Stimulated activated CD8-positive, alpha-beta memory T cell treated with anti-CD3 and anti-CD28 coated beads, Interleukin-15, amount 100 ng/mL, for 4 hours (primary cell): Measurements from ENCODE around the gene PRR16.

Experiments used
- DNase-seq, 2 donors: peaks; one replicate each; pipeline ENCODE4 v3.0.0-alpha.2; 2020; ENCODE audit warnings: low read depth in 2 of 2

PRR16 gene

DNA sequence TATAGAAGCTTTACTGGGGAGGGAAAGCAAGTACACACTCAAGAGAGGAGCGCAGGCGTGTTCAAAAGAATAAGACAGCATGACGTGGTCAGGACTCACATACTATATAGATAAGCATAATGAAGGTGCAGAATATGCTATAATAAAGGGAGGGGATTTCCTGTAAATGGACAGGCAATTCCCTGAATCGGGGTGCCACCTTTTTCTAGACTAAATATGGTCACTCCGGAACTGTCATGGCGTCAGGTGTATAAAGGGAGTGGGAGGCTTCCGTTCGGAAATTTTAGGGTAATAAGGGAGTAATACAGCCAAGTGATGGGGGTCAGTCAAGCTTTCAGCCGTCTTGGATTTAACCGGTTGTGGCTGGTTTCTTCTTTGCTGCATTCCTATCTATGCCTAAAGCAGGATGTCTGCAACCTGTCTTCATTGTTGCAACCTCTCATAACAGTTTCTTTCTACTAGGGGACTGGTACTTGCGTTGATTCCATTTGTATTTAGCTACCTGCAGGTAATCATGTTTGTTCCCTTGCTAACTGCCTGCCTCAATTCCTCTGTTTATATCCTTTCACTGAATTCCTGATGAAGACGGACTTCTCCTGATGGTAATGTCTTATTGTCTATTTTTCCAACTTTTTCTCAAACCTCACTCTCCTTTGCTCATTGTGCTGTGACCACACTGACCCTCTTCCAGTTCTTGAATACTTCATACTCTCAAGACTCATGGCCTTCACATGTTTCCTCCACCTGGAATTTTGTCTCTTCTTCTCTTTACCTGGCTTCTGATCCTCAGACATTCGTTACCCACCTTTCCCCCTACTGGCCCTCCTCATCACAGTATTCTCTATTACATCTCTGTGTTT is 48.9 kb downstream of the PRR16 start:
- no peak for DNase-seq

- DNase-seq, result no peak
Measured at GRCh38 chr5:120516805-120517204, 52.7 kb downstream of the PRR16 start.

DNA sequence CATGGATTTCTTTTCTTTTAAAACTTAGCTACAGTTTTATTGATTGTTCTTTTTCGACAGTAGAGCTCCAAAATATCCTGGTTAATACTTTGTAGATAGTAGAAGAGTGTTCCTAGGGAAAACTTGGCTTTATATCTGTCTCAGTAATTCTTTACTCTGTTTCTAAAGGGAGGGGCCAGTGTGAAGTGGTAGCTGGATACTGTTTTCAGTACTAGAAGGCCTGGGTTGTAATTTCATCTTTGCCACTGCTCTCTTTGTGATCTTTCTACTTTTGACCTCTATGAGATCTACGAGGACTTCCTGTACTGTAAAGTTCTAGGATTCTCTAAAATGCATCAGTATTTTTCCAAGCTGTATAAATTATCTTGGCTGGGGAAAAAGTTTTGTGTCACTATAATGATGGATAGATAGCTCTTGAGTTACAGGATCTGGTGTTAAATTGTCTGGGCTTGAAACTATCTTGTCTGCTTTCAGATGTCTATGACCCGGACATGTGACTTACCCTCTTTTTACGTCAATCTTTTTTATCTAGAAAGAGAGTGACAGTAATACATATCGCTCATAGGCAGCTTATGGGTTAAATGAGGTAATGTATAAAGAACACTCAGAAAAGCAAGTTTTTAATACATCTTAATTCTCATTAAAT is 53.6 kb downstream of the PRR16 start:
- no peak for DNase-seq

GRCh38 chr5:120518581-120518980 is 54.5 kb downstream of the PRR16 start:
- no peak for DNase-seq

DNA sequence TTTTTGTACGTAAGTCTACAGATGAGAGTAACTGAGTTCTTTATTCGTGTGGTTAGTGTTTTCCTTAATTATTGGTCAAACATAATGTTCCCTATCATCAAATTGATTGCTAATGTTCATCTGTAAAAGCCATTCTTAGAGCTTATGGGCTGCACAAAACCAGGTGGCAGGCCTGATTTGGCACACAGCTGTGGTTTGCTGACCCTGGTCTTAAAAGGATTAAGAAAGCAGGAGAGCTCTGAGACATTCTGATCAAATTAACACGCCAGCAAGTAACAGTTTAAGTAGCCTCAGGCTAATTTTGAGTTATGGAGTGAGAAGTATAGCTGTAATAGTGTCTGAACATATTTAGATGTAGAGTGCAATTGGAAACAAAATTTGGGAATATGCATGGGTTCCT is 63.2 kb downstream of the PRR16 start:
- no peak for DNase-seq

GRCh38 chr5:120528609-120529008 is 64.5 kb downstream of the PRR16 start:
- no peak for DNase-seq

DNA sequence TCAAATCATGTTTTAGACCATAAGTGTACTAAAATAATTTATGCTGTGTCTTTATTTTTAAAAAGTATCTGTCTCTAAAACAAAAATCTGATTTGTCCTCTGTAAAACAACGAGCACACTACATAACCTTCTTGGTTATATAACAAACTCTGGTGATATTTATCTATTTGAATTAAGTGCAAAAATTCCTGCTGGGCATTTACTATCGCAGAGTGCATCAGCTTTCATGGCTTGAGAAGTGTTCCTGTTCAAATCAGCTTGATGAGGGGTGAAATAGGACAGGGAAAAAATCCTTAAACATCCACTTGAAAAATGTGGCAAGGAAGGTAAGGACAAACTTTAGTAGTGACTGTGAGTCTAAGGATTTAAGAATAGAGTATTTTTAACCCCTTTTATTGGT is 65.3 kb downstream of the PRR16 start:
- no peak for DNase-seq

DNA sequence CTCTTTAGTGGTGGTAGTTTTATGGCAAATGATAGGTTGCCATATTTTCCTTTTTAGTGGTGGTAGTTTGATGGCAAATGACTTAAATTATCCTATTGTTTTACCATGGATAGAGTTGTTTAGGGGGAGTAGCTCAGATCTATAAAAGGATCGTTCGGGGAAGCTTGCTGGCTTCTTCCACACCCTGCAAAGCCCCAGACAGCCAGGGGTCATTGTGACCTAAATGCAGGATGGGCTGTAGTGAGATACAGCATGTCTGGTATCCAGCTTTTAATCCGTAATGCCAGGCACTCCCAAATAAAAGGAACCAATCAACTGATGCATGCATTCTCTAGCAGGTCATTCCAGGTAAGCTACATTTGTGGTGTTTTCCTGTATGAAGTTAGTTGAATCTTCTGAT is 67.1 kb downstream of the PRR16 start:
- no peak for DNase-seq

DNA sequence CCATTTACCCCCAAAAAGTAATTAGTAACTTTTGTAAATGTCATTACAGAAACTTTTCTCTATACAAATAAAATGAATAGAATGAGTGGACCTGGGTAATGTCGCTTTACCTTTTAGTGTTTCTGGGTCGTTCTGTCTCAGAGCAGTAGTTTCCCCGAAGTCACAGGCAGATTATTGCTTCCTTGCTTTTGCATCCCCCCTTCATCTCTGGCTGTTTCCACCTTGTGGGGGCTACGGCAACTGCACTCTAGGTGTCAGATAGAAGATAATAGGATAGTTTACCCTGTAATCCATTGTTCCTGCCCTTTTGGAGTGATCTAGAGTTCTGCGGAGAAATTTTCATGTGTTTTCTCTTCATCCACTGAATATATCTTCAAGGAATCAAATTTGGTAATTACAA is 68.7 kb downstream of the PRR16 start:
- DNase-seq, result no peak

GRCh38 chr5:120533581-120533980 is 69.5 kb downstream of the PRR16 start:
- DNase-seq, result no peak

GRCh38 chr5:120535900-120536299 is 71.8 kb downstream of the PRR16 start:
- no peak for DNase-seq

DNA sequence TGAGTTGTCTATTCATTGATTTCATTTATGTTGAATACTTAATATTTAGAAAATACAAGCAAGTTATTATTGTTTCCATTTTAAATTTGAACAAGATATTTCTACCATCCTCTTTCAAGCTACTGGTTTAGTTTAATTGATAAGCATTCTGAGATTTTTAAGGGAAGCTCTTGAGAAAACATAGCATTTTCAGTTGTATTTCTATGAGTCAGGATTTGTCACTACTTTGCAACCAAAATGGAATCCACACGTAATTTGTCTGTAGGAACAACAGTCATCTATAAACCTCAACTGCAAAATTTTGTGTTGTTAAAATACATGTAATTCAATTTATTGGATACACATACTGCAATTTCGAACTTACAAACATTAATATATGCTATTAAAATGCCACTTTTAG is 74.0 kb downstream of the PRR16 start:
- DNase-seq, result no peak

DNA sequence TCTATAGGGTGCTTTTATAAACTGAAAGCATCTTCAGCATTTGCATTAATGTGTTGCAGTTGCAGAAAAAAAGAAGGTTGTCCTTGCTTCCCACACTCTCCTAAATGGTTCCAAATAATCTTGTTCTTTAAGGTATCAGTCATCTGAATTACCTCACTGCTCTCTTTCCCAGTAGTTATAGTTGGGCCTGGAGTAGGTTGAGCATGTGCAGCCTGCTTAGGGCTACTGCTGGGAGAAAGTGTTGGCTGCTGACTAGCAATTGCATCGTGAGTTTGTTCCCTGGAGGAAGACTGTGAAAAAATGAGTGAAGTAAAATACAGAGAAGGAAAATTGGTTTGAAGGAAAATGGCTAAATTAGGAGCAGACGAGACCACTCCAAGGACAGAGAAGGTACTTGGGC is 74.5 kb downstream of the PRR16 start:
- no peak for DNase-seq

GRCh38 chr5:120539471-120539870 is 75.4 kb downstream of the PRR16 start:
- DNase-seq, result no peak

DNA sequence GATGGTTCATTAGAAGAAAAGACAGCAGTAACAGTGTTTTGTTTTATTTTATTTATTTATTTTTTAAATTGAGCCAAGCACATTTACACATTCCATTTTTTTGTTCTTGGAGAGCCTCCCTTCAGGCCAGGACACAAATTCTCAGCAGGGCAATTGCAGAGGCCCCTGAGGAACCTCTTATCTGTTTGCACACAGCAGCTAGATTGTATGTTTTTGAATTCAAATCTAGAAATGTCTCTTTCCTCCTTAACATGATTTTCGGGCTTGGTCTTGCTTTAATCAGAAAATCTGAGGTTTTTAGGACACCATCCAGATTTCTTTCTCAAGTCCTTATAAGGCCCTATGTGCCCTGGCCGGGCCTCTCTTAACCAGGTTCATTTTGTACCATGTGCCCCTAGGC is 76.0 kb downstream of the PRR16 start:
- no peak for DNase-seq

DNA sequence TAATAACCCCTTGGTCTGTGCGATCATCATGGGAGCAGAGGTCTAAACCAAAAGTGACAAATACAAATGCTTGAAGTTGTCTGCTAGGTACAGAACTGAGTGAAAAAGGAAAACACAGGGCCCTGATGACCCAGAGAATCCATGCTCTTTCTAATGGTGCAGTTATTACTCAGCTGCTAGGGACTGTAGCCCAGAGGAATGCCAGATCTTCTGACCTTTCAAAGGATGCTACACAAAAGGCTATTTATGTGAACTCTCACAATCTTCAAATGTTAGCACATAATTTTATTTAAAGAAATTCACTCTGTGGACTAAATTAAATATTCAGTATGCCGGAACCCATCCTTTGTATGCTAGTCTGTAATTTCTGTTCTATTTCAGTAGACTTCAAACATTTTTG is 79.9 kb downstream of the PRR16 start:
- no peak for DNase-seq

DNA sequence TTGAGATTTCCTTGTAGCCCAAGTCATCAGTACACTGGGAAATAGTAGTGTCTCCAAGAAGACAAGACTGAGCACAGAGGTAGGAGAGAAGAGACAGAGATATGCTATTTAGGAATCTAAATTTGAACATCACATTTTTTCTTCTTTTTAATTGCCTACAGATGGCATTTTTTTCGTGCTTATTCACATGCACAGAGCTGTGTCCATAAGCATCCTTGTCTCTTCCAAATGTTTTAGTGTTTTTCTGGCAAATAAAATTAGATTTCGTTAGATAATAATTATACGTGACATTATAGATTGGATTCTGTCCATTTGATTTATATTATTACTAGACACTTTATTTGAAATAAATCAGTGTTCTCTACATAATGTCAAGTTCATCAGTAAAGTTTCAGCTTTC is 80.9 kb downstream of the PRR16 start:
- no peak for DNase-seq

DNA sequence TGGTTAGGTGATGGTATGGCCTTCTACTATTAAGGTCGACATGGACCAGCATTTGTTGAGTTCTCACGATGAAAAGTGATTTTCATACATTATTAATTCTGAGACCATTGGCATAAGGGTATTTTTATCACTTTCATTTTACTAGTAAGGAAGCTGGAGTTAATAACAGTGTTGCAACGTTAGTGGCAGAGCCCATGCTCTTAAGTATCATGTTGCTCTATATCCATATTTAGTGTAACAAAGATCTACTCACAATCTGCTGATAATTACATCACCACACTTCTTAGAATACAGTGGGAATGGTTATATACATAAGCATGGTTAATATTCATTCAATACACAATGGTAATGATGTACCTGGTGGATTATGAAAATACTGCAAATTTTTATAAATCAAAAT is 81.9 kb downstream of the PRR16 start:
- DNase-seq, result no peak

DNA sequence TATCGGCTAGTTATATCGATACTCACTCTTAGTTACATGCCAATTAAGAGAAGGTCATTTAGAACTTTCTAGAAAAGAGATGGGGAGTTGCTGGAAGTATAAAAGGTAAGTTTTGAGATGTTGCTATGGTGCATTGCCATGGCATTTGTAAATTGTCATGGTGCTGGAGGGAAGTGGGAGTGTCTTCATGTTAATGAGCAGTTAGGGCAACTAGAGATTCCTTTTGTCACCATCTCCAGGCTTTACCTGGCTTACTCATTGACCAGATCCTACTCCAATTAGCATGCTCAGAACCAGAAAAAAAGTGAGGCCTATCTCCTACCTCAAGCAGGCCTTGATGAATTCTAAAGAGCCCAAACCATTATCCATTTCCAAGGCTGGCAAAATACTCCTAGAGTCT is 82.8 kb downstream of the PRR16 start:
- no peak for DNase-seq

DNA sequence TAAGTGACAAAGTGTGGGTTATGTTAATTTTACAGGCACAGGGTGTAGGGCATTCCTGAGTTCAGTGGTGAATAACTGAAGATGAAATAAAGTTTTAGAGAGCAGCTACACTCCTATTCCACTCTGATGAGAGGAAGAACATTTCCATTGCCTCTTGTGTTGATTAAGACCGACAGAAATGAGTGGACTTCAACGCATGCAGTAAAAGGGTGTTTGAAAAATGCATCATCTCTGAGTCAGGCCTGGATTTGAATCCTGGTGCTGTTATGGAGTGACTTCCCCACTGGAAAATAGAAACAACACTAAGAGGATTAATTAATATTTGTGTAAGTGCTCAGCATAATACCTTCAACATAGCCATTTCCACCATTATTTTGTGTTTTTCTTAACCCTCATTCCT is 86.3 kb downstream of the PRR16 start:
- no peak for DNase-seq

DNA sequence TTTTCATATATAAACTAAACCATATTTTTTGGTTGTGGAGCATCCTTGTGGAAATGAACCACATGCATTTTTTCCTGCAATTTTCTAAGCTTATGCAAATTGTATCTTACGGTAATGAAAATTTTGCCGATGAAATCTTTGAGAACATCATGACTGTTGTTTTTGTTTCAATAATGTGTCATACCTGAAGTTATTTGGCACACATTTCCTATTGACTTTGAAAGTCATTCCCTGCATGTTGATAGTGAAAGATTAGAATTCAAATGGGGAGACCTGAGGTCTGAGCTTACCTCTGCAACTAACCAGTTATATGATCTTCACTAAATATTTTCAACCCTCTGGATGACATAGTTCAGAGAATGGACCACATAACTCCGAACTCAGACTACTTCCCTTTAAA is 88.5 kb downstream of the PRR16 start:
- DNase-seq, result no peak

- no peak for DNase-seq
Measured at GRCh38 chr5:120555345-120555744, 91.2 kb downstream of the PRR16 start.

DNA sequence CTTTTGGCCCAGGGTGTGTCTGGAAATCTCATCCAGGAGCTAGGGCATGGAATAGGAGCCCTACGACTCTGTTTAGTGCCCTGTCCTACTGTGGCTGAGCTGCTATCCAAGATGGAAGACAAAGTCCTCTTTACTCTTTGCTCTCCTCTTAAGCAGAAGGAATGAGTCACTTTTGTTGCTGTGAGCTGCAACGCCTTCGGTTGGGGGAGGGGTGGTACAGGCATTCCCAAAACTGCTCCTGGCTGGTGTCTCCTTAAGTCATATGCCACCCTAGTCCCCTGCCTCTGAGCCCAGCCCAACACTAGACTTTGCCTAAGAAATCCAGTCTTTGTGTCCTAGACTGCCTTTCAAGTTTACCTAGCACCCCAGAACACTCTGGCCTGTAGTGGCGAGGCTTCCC is 99.9 kb downstream of the PRR16 start:
- DNase-seq, result no peak

DNA sequence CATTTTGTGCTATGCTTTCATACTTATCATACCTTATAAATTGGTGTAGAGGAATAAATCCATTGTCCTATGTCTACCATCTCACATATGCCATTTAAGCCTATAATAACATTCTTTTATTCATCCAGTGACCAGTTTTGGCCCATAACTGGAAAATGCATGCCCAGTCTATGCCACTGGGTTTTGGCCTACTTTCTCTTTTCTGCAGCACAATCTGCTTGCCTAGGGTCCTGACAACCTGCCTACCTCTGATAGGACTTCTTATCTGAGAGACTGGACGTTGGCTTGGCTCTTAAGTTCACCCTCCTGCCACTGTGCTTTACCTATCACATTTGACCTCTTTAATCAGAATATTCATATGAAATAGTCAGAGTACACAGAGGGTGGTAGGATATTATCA is 103.0 kb downstream of the PRR16 start:
- DNase-seq, result no peak
